GM18499 (cell line): ENCODE results near the gene KCNMA1.

Experiments
- ATAC-seq: cut with Tn5 transposase; IDR thresholded peaks from one replicate; pipeline ENCODE4 v1.9.1; 2021; ENCODE audit warnings: moderate number of reproducible peaks; ENCODE audit not compliant: insufficient read depth, unreplicated experiment

KCNMA1 gene

DNA sequence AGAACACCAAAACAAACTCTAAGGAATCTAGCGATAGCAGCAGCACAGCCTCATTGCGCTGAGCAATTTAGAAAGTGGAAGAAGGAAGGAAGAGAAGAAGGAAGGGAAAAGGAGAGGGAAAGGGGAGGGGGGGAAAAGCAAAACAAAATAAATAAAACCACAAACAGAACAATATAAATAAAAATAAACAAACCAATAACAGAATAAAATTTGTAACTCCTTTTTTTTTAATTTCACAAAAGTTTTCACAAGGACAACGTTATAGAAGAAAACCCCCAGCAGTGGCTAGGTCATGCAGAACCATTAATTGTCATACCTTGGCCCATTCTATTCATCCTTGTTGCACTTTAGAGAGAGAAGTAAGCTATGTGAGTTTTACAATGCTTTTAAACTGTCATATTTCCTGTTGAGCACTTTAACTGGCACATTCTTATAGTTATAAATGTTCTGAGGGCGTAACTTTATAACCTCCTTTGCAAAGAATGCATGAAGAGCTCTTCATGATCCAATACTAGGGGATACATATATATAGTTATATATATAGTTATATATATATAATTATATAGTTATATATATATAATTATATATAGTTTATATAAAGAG is 752.8 kb downstream of the KCNMA1 start:
- no peak for ATAC-seq

GRCh38 chr10:76883596-76883995 is 754.0 kb downstream of the KCNMA1 start:
- ATAC-seq = no peak

DNA sequence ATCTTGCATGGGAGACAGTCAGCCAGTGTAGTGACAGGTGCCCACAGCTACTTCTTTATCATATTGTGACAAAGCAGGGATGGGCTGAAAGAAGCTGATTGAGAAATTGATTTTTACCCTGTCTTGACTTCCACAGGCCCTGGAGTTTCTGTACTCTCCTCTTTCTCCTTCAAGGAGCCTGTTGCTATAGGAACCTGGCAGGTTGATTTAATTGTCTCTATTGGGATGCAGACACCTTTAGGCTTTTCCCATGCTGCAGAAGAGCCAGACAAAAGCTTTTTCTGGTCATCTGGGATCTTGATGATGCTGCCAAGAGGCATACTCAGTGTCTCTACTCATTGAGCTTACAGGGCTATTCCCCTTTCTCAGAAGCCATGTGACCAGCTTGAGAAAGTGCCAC is 754.8 kb downstream of the KCNMA1 start:
- ATAC-seq = no peak

DNA sequence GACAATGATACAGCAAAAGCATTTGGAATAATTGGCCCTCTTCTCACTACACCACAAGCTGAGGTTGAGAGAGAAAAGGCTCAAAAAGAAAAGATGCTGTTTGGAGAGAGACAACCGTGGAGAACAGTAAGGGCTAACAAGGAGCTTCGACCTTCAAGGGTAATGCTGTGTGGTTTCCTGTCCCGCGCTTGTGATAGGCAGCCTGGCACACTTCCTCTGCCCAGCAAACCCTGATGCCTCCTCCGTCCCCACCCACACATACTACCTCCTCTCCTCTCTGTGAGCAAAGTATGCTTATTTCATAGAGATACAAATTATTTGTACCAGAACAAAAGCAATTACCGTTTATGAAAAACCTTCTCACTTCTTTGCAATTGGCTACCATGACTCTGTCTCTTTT is 755.4 kb downstream of the KCNMA1 start:
- peak; percentile 29 for ATAC-seq

GRCh38 chr10:76881477-76882220 is 756.0 kb downstream of the KCNMA1 start:
- ATAC-seq = peak; percentile 81

DNA sequence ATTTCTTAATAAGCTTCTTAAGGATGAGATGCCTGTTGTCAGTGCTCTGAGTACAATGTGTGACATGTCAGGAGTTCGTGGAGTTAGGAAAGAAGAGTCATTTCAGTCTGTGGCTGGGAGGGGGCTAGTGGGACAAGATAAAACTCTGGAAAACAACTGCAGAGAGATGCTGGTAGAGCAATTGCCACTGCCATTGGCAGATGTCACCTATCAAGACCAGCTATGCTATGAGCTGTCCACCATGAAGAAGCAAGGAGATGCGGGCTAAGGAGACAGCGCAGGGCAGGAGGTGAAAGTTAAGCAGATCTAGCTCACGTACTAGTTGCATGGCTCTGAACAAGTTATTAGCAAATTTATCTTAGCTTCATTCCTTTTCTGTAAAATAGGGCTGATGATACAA is 756.7 kb downstream of the KCNMA1 start:
- ATAC-seq = no peak

DNA sequence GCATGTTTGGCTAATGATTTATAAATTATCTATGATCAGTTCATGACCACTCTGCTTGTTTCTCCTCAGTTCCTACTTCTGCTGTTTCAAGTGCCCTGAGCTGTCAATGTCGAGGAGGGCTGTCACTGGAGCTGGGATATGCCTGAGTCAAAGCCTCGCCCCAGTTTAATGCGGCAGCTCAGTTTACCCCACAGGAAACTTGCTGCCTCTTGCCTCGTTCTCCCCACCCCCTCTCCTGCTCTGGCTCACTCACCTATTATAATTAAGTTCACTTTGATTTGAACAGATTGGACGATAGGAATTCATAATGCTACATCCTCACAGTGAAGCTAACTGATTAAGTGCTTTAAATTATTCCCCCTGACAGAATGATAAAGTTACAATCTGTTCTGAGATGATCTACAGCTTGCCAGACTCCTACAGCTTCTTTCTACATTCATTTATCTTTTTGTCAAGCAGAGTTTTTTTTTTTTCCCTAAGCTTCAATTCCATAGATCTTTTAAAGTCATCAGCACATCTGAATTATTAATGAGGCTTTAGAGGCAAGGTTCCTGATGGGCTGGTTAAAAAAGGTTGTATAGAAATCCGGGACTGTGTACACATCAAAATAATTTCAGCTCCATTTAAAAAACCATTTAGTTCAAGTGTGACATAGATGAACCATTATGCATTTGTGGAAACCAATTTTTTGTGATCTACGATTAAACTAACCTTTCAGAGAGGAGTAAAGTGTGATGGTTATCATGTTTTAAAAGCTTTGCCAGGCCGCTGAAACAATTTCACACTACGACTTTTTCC is 758.3 kb downstream of the KCNMA1 start:
- ATAC-seq = no peak

DNA sequence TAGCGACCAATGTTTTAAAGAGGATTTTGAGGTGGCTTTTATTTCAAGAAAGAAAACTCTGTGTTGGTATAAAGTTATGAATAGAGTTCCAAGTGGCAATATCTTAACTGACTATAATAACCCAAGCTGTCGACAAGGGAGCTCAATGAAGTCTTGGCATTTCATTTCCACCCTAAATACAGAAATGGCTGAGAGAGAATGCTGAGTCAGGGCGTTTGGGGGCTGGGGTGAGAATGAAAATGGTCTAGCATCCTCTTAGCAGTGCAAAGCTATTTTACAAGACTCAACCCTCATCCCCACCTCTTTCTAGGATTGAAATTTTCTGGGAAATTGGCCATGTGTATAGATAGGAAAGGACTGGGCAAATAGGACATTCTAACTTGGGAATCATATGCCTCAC is 759.1 kb downstream of the KCNMA1 start:
- no peak for ATAC-seq

DNA sequence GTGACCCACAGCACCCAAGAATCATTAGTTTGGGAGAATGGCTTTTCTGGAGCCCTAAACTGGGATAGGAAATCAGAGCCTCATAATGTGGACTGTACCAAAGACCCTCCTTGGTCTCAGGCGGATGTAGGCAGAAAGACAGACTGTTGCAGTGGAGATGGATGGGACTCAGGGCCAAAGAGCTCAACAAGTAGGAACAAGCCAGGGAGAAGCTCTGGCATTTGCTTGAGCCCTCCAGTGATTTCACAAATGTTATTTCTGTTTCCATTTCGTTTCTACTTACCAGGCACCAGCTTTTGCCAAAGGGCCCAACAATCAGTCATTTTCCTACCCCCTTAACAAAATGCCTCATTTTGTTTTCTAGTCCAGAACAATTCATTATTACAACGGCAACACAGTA is 762.7 kb downstream of the KCNMA1 start:
- no peak for ATAC-seq

DNA sequence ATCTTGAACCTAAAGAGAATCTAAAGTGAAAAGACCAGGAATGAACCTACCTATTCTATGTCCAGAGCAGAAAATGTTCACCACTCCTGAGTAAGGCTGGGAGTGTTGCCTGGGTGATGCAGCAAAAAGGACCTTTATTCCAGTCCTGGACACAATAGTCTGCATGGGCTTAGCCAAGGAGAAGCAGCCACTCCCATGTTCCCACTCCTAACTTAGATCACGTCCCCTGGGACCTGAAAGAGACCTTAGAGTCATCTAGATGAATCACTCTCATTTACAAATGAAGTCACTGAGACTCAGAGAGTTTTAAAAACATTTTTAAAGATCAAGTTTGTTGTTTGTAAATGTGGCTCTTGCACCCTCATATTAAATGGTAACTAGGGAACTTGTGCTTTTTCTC is 763.4 kb downstream of the KCNMA1 start:
- ATAC-seq = no peak

GRCh38 chr10:76871697-76872295 is 765.8 kb downstream of the KCNMA1 start:
- no peak for ATAC-seq

DNA sequence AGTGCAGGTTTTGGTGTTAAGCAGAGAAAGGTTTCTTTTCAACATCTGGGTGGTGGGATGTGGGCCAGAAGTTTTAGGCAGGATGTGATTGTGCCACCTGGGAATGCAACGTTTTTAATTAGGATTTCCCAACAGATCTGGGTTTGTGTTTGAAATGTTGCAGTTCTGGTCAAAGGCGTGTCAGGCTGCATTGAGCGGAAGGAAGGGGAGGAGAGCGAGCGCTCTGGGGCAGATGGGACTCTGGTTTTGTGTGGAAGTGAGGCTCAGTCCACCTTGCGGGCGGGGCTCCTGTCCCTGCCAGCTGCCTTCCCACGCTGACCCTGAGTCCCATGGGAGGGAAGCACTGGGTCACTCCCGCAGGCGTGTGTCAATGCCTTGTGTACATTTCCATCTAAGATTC is 767.7 kb downstream of the KCNMA1 start:
- ATAC-seq = no peak

DNA sequence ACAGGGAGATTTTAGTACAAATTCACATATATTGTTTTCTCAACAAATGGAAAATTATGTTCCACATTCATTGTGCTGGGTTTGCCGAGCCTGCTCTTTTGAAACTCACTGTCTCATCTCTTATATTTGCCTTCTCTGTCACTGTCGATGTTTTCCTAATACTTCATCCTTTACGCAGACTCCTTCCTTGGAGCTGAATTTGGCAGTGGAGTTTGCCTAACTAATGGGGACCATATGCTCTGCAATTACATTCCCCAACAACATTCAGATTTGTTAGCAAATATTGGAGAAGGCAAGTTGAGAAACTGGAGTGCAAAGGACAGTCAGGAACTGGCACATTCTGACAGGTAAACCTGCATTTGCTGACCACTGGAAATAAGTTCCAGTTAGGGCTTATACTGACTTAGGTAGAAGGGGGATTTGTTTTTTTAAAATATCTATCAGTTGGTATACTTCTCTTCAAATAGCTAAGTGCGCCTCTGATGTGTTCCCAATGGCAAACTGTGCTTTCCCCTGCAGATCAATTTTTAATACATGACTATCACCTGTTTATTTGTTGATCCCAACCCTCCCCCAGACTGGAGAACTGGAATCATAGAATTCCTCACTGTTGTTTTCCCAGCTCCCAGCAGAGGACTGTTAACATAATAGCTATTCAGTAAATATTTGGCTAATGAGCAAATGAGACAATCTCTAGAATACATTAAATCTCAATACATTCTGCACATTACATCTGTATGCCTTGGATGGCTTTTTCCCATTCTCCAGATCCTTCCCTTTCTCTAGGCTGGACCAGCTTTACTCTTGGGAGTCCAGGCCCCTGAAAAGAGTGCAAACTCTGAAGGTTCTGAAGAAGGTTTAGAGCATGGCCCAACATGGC is 769.3 kb downstream of the KCNMA1 start:
- no peak for ATAC-seq

- ATAC-seq = no peak
These were observed 770.6 kb downstream of the KCNMA1 start for GRCh38 chr10:76866841-76867586.

DNA sequence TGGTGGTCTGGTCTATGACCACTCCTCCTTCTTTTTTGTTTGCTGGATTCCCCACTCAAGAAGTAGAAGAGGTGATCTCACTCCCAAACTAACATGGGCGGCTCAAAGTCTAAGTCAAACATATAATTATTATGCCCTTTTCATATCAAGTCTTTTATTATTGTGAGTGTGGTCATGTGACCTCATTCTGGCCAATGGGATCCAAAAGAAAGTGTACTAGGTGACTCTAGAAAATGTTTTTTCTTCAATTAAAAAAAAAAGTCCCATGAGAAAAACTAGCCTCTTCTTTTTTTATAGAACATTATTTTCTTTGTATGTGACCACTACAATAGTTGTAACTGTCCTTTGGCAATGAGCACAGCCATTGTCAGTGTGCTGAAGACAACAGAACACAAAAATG is 772.7 kb downstream of the KCNMA1 start:
- ATAC-seq = no peak

DNA sequence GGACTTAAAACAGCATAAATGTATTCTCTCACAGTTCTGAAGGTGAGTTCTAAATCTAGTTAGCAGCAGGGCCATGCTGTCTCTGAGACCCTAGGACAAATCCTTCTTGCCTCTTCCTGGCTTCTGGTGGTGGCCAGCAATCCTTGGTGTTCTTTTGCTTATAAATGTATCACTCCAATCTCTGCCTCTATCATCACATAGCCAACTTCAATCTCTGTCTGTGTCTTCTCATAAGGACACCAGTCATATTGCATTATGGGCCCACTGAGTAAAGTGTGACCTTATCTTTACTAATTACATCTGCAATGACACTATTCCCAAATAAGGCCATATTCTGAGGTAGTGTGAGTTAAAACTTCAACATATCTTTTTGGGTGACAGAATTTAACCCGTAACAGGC is 778.9 kb downstream of the KCNMA1 start:
- ATAC-seq = no peak

GRCh38 chr10:76840802-76841201 is 796.8 kb downstream of the KCNMA1 start:
- ATAC-seq = no peak

GRCh38 chr10:76839276-76839675 is 798.3 kb downstream of the KCNMA1 start:
- no peak for ATAC-seq

DNA sequence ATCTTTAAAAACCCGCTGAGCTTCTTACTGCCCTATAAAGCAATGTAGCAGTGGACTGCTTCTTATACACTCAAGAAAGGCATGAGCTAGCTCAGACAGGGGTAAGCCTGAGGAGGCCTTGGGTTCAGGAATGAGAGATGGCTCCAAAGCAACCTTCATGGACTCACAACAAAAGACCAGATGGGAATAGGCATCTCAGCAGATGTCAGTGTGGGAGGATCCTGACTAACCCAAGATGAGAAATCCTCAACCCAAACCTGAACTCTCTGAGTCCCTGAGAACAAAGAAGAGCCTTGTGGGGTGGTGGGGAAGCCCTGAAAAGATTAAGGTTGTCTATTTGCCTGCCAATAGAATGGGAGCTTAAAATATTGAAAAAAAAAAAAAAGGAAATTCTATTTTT is 807.4 kb downstream of the KCNMA1 start:
- no peak for ATAC-seq
